Activated CD8-positive, alpha-beta memory T cell treated with anti-CD3 and anti-CD28 coated beads for 36 hours (primary cell): ENCODE results near the gene FCAR. TPM values are rescaled to one million over a fixed set of nuclear protein-coding genes. Genes with fewer than 3 reads are reported as not detected.
"Not testable (repeated sequence)": the region's sequence is repeated elsewhere in the genome, so short reads cannot be mapped to it uniquely, and the experiment has no call there.

ENCODE experiments used
- CTCF ChIA-PET: fragments of 350-600 bp; sonication (Branson Sonifier 250); formaldehyde crosslinking; loops from one replicate; lab custom pipeline; 2021; ENCODE audit warnings: antibody characterized with exemption; lab: Charles Lee
- POLR2A ChIA-PET: fragments of 350-600 bp; sonication (Branson Sonifier 250); formaldehyde crosslinking; loops from one replicate; lab custom pipeline; 2021; ENCODE audit warnings: antibody characterized with exemption; lab: Charles Lee
- total RNA-seq, 2 experiments: library from RNA; stranded (reverse); gene quantifications; one replicate each; pipeline ENCODE4 v1.2.3, GENCODE V29; 2021

FCAR gene
- not detected for total RNA-seq

DNA sequence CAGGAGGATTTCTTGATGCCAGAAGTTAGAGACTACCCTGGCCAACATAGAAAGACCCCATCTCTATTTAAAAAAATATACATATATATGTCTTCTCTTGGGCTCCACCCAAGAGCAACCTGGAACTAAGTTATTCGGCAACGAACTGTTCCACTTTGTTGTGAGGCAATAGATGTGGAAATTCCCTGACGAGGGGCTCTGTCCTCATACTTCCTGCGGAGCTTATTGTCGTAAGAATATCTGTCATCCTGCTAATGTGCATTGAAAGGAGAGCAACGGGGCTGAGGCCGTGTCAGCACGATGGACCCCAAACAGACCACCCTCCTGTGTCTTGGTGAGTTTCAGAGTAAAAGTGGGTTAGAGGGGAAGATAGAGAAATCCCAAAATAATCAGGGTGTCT lies at the start of gene FCAR:
FCAR (plus strand) TSS at position 246 of the 400 bp plus-strand sequence; CDS start at position 301, 55 bp downstream.
- ChIA-PET POLR2A (no interaction called here), CTCF (no interaction called here)

- POLR2A ChIA-PET, CTCF ChIA-PET: not testable (repeated sequence)
Measured at GRCh38 chr19:54824416-54824815, 49.6 kb upstream of the FCAR start.

DNA sequence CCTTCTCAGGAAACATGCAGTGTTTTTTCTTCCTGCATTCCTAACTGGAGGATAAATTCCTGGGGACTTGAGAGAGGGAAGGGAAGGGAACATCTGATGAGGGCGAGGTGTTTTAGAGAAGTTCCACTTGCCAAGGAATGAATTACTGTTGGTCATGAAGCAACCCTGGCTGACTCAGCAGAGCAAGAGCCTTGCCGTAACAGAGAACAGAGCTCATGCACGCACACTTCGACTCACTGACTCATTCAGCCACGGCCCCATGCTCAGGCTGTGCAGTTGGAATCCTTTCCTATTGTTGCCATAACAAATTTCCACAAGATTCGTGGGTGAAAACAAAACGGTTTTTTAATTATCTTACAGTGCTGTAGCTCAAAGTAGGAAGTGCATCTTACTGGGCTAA lies 48.7 kb upstream of the FCAR start:
- POLR2A ChIA-PET, CTCF ChIA-PET: not testable (repeated sequence)

GRCh38 chr19:54828064-54828463 lies 46.0 kb upstream of the FCAR start:
- POLR2A ChIA-PET, CTCF ChIA-PET: not testable (repeated sequence)

DNA sequence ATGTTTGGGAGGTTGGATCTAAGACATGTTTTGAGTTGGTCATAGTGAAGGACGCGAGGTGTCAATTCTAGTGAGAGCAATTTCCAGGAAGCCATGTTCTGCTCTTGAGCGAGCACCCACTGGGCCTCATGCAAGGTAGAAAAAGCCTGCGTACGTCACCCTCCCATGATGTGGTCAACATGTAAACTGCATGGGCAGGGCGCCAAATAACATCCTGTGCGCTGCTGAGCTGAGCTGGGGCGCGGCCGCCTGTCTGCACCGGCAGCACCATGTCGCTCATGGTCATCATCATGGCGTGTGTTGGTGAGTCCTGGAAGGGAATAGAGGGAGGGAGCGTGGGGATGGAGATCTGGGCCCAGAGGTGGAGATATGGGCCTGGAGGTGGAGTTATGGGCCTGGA lies 41.5 kb upstream of the FCAR start, which contains the start of gene KIR2DS4:
KIR2DS4 (plus strand) TSS at position 181 of the 400 bp plus-strand sequence.
- POLR2A ChIA-PET, CTCF ChIA-PET: not testable (repeated sequence)

DNA sequence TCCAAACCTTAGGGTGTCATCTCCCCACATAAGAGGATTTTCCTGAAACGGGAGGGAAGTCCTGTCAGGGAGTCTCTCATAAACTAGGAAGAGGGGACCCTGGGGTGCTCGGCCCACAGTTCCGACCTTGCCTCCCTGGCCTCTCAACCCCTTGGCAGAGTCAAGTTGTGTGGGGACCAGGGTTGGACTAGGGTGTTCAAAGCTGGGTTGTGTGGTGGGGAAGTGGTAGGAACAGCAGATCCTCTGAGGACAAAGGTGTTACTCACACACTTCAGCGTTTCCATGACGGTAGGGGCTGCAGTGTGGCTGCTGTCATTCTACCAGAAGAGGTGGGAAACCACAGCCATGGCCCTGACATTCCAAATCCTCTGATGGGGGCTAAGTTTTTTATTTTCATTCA lies 38.9 kb upstream of the FCAR start:
- CTCF ChIA-PET, POLR2A ChIA-PET: not testable (repeated sequence)

GRCh38 chr19:54837522-54837921 lies 36.5 kb upstream of the FCAR start:
- CTCF ChIA-PET, POLR2A ChIA-PET: not testable (repeated sequence)

DNA sequence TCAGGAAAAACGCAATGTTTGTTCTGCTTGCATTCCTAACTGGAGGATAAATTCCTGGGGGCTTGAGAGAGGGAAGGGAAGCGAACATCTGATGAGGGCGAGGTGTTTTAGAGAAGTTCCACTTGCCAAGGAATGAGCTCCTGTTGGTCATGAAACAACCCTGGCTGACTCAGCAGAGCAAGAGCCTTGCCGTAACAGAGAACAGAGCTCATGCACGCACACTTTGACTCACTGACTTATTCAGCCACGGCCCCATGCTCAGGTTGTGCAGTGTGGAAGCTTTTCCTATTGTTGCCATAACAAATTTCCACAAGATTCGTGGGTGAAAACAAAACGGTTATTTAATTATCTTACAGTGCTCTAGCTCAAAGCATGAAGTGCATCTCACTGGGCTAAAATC lies 30.9 kb upstream of the FCAR start:
- POLR2A ChIA-PET, CTCF ChIA-PET: not testable (repeated sequence)

- POLR2A ChIA-PET: not testable (repeated sequence)
Measured at GRCh38 chr19:54850061-54850640, 23.9 kb upstream of the FCAR start, which contains the start of gene KIR3DL2. TSS of gene KIR3DL2 (plus strand) at chr19:54850443. CDS start at chr19:54850476, 33 bp downstream.

DNA sequence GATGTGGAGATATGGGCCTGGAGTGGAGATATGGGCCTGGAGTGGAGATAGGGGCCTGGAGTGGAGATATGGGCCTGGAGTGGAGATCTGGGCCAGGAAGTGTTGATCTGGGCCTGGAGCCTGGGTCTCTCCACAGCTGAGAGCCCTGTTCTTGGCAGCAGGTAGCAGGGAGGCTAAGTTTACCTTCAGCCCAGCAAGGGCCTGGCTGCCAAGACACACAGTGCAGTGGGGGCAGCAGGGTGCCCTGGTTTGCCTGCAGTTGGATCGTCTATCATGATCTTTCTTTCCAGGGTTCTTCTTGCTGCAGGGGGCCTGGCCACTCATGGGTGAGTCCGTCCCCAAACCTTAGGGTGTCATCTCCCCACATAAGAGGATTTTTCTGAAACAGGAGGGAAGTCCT lies 23.1 kb upstream of the FCAR start:
- ChIA-PET POLR2A (no interaction called here), CTCF (no interaction called here)

More at GRCh38 chr19:54850061-54850640, 23.9 kb upstream of the FCAR start, which contains the start of gene KIR3DL2:
- CTCF ChIA-PET: not testable (repeated sequence)

- CTCF ChIA-PET: no interaction called here
- POLR2A ChIA-PET: no interaction called here
Measured at GRCh38 chr19:54851353-54851752, 22.7 kb upstream of the FCAR start.

DNA sequence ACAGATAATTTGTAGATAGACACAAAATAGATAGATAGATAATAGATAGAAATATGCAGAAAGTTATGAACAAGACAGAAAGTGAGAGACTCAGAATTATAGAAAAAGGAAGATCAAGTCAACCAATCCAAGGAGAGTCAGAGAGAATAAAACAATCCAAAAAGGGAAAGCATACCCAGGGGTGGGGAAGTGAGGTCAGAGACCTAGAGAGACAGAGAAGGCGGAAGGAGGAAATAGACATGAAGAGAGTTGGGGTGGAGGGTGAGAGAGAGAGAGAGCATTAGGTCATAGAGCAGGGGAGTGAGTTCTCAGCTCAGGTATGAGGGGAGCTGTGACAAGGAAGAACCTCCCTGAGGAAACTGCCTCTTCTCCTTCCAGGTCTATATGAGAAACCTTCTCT lies 18.8 kb upstream of the FCAR start:
- POLR2A ChIA-PET: not testable (repeated sequence)
- CTCF ChIA-PET: interaction anchor here (0.8 kb wide), 1 partner anchor 20 kb away, joined by 3 read pairs; no protein-coding TSS in a partner anchor

DNA sequence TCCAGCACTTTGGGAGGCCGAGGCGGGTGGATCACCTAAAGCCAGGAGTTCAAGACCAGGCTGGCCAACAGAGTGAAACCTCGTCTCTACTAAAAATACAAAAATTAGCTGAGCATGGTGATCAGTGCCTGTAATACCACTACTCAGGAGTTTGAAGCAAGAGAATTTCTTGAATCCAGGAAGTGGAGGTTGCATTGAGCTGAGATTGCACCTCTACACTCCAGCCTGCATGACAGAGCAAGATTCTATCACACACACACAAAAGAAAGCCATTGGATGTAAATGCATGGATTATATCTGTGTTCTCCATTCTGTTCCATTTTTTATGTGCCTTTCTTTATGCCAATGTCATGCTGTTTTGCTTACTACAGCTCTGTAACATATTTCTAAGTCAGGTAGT lies 15.6 kb upstream of the FCAR start:
- POLR2A ChIA-PET, CTCF ChIA-PET: not testable (repeated sequence)

DNA sequence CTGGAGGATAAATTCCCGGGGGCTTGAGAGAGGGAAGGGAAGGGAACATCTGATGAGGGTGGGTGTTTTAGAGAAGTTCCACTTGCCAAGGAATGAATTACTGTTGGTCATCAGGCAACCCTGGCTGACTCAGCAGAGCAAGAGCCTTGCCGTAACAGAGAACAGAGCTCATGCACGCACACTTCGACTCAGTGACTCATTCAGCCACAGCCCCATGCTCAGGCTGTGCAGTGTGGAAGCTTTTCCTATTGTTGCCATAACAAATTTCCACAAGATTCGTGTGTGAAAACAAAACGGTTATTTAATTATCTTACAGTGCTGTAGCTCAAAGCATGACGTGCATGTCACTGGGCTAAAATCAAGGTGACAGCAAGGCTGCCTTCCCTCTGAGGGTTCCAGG lies 14.6 kb upstream of the FCAR start:
- CTCF ChIA-PET, POLR2A ChIA-PET: not testable (repeated sequence)

GRCh38 chr19:54863459-54863858 lies 10.6 kb upstream of the FCAR start:
- CTCF ChIA-PET, POLR2A ChIA-PET: not testable (repeated sequence)

DNA sequence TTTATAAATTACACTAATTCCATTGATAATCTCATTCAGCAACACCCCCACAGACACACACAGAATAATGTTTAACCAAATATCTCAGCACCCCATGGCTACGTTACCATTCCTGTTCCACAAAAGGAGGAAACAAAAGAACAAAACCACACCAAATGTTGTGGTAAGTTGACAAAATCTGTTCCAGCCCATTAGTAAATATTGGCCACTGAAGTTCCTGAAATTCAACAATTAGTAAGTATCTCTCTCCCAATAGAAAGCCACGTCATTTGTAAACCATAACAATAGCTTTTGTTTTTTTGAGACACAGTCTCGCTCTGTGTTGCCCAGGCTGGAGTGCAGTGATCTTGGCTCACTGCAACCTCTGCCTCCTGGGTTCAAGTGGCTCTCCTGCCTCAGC lies 2.3 kb upstream of the FCAR start:
- ChIA-PET CTCF (interaction anchor here (0.6 kb wide), 1 partner anchor 333 kb away, joined by 3 read pairs; no protein-coding TSS in a partner anchor), POLR2A (no interaction called here)

DNA sequence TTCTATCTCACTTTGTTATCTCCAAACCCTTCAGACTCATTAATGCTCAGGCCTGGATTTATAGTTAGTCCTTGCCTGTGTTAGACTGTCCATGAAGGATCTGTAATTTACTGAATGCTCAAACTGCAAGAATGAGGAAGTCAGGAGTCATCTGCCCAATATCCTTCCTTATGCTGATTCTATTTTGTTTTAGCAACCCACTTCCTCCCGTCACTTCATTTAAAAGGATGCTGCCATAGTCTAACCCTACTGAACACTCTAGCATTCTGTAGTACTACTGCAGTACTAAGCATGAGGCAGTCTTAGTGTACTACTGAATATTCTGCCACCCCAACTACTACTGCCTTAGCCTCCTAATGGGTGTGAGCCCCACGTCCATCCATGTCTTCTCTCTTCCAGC lies 1.5 kb downstream of the FCAR start:
- CTCF ChIA-PET: interaction anchor here (1.3 kb wide), 1 partner anchor 20 kb away, joined by 3 read pairs; no protein-coding TSS in a partner anchor
- POLR2A ChIA-PET: no interaction called here

DNA sequence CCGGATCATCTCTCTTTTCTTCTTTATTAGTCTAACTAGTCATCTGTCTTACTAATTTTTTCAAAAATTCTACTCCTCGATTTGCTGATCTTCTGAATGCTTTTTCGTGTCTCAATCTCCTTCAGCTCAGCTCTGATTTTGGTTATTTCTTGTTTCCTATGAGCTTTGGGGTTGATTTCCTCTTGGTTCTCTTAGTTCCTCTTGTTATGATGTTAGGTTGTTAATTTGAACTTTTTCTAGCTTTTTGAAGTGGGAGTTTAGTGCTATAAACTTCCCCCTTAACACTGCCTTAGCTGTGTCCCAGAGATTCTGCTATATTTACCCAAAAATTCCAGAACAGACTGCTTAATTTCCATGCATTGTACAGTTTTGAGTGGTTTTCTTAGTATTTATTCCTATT lies 3.4 kb downstream of the FCAR start:
- ChIA-PET POLR2A (no interaction called here), CTCF (no interaction called here)

GRCh38 chr19:54881884-54882283 lies 7.8 kb downstream of the FCAR start:
- ChIA-PET CTCF (interaction anchor here (0.6 kb wide), 1 partner anchor 56 kb away, joined by 3 read pairs; no protein-coding TSS in a partner anchor), POLR2A (no interaction called here)

DNA sequence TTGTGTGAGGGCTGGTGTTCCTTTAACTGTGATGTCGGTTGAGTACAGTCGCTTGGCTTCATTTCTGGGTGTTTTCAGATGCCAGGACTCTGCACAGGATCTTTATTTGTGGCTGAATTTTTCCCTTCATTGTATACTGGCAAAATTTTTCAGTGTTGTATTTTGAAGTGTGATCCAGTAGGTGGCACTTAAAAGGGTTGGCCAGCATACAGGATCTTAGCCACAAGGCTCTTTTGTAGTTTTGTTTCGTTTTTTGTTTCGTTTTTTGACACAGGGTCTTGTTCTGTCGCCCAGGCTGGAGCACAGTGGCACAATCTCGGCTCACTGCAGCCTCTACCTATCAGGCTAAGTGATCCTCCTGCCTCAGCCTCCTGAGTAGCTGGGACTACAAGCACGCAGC lies 8.7 kb downstream of the FCAR start:
- ChIA-PET CTCF (no interaction called here), POLR2A (no interaction called here)

DNA sequence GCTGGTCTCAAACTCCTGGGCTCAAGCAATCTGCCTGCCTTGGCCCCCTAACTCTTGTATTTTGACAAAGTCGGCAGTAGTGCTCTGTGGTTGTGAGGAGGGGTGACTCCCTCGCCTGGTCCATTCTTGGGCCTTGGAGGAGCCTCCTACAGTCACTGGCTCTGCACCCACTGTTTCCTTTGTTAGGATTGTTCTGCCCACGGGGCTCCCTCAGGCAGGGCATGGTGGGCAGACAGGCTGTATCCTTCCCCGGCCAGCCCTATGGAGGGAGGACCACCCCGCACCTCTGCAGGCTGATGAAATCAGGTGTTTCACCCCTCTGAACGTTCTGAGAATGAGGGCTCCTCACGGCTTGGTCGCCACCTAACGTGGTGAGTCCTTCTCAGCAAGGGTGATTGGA lies 9.2 kb downstream of the FCAR start:
- ChIA-PET CTCF (no interaction called here), POLR2A (no interaction called here)
